ENCODE data around the gene NAA20.

NAA20 gene

GRCh38 chr20:19976595-19977372 is 40.4 kb upstream of the NAA20 start:
- TF ChIP-seq, protein P1, sequence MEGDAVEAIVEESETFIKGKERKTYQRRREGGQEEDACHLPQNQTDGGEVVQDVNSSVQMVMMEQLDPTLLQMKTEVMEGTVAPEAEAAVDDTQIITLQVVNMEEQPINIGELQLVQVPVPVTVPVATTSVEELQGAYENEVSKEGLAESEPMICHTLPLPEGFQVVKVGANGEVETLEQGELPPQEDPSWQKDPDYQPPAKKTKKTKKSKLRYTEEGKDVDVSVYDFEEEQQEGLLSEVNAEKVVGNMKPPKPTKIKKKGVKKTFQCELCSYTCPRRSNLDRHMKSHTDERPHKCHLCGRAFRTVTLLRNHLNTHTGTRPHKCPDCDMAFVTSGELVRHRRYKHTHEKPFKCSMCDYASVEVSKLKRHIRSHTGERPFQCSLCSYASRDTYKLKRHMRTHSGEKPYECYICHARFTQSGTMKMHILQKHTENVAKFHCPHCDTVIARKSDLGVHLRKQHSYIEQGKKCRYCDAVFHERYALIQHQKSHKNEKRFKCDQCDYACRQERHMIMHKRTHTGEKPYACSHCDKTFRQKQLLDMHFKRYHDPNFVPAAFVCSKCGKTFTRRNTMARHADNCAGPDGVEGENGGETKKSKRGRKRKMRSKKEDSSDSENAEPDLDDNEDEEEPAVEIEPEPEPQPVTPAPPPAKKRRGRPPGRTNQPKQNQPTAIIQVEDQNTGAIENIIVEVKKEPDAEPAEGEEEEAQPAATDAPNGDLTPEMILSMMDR (IDR thresholded peaks at IDR 0.05; ENCODE audit: extremely low read depth, missing control alignments): no peak
- no peak for DNase-seq (ENCODE audit: low spot score)

DNA sequence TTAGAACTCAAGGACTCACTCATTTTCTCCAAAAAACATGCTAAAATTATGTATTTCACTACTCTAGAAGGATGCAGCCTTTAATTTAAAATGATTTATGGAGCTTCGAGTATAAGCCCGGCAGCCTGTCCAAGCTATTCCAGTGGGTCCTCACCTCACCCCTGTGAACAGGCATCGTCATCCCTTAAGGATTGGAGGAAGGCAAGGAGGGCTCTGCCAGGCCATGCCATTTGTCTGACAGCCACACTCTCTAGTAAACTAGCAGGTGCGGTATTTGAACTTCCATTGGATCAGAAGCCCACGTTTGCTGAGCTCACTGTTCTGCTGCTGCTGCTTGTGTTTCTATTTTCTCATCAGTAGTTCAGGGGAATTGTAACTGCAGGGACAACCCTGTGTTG is 39.8 kb upstream of the NAA20 start:
- DNase-seq (ENCODE audit: low spot score): no peak

GRCh38 chr20:19978511-19979210 is 38.5 kb upstream of the NAA20 start:
- DNase-seq (ENCODE audit: low spot score): no peak
- TF ChIP-seq, protein P1 (IDR thresholded peaks at IDR 0.05; ENCODE audit: extremely low read depth, missing control alignments): no peak

More for the DNA sequence above, 39.8 kb upstream of the NAA20 start:
- TF ChIP-seq, protein P1 (IDR thresholded peaks at IDR 0.05; ENCODE audit: extremely low read depth, missing control alignments): no peak

DNA sequence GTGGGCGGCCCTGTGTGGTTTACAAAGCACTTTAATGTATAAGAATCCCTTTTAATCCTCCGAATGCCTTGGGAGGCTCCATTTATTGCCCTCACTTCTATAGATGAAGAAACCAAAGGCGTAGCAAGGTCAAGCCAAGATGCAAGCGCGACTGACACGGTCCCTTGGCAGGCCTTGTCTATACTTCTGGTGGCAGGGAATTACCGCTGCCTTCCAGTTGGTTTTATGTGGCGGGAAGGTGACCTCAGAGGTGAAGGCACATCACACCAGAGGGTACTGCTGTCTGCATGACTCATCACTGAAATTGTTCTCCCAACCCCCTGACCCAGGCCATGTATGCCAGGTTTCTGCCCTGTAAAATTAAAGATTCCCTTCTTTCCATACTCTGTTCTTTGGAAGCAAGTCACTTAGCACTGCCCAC is 36.1 kb upstream of the NAA20 start:
- TF ChIP-seq, protein P1 (IDR thresholded peaks at IDR 0.05; ENCODE audit: extremely low read depth, missing control alignments): no peak
- DNase-seq (ENCODE audit: low spot score): no peak

DNA sequence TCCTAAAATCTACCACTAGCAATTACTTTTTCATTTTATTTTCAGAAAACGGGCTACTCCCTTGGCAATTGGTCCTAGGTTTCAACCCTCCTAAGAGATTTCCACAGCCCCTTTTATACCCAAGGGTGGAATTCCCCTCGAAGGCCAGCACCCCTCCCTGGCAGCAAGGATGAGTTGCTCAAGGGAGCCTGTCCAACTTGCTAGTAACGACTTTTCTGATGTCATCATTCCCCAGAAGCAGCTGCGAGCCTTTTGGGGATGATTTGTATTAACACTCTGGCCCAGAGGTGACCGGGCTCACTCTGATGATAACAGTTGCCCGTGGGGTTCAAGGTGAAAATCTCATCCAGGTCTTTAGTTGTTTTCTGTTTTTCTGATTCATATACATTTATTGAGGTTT is 30.7 kb upstream of the NAA20 start:
- no peak for DNase-seq (ENCODE audit: low spot score)
- TF ChIP-seq, protein P1 (IDR thresholded peaks at IDR 0.05; ENCODE audit: extremely low read depth, missing control alignments): no peak

GRCh38 chr20:19987046-19987445 is 30.1 kb upstream of the NAA20 start:
- DNase-seq (ENCODE audit: low spot score): no peak
- TF ChIP-seq, protein P1 (IDR thresholded peaks at IDR 0.05; ENCODE audit: extremely low read depth, missing control alignments): no peak

DNA sequence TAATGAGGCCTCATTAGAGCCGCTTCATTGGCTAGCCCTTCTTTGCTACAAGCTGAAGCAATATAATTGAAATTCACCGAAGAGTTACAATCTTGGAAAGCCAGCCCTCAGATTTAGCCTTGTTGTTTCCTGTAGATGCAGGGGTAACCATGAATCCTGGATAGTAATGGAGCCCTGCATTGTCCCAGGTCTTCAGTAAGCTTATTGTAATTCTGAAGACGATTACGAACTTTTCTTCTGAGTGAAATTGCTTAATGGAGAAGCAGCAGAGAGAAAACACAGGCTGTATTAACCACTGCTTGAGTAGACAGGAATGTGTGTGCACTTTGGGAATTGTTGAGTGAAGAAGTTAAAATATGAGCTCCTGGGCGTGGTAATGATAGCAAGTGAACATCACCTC is 26.3 kb upstream of the NAA20 start:
- TF ChIP-seq, protein P1 (IDR thresholded peaks at IDR 0.05; ENCODE audit: extremely low read depth, missing control alignments): no peak
- no peak for DNase-seq (ENCODE audit: low spot score)

Measured in GM20000 (cell line).